Hepatocyte (in vitro differentiated cells): Measurements from ENCODE around the gene PERM1.

ENCODE experiments used
- CTCF ChIP-seq: fragments of 200-600 bp; sonication (generic); IDR thresholded peaks from 2 replicates; pipeline ENCODE4 v1.5.1; 2016; ENCODE audit warnings: antibody characterized with exemption, mild to moderate bottlenecking; ENCODE audit not compliant: poor library complexity
- EZH2 ChIP-seq: fragments of 200-600 bp; sonication (generic); IDR thresholded peaks from 2 replicates; pipeline ENCODE4 v1.6.1; 2016; ENCODE audit warnings: antibody characterized with exemption, mild to moderate bottlenecking, borderline replicate concordance

- TF ChIP-seq CTCF (no peak), EZH2 (no peak)
Observed at GRCh38 chr1:999725-1000356, 17.9 kb upstream of the PERM1 start, which contains the start of gene HES4.
